Right ventricle myocardium inferior (tissue), 1 donor: Measurements from ENCODE around the gene SIGLEC15. TPM values are rescaled to one million over a fixed set of nuclear protein-coding genes. Genes with fewer than 3 reads are reported as not detected.
"Not testable (repeated sequence)": the region's sequence is repeated elsewhere in the genome, so short reads cannot be mapped to it uniquely, and the experiment has no call there.

Experiments used
- ATAC-seq: fragments of 200-7000 bp; cut with Tn5 transposase; one replicate; pipeline ENCODE4 v1.9.1; 2020; ENCODE audit warnings: mild to moderate bottlenecking, moderate library complexity
- DNase-seq: peaks from one replicate; pipeline ENCODE4 v3.0.0; 2021; ENCODE audit errors: missing footprints
- intact Hi-C: fragments of 100-400 bp; cut with DNase I; formaldehyde crosslinking; loops from one replicate; pipeline ENCODE4 v1.11.0; 2022
- long read RNA-seq: library from polyadenylated mRNA; unstranded; transcript quantifications from one replicate; pipeline ENCODE4 v2.0.0, GENCODE V29; 2021
- total RNA-seq: library from RNA; stranded (reverse); fragmentation: NEBNext Ultra II Directional; extraction: Animal tissue kit (Norgen Biotek cat#: 25700); gene quantifications from one replicate; pipeline ENCODE4 v1.2.1, GENCODE V29; 2021
- donor health status: DM: no; HTN: yes; CAD: no; lungs with severe emphysema.

Gene SIGLEC15, protein sequence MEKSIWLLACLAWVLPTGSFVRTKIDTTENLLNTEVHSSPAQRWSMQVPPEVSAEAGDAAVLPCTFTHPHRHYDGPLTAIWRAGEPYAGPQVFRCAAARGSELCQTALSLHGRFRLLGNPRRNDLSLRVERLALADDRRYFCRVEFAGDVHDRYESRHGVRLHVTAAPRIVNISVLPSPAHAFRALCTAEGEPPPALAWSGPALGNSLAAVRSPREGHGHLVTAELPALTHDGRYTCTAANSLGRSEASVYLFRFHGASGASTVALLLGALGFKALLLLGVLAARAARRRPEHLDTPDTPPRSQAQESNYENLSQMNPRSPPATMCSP
- not detected for total RNA-seq
- long read RNA-seq: 0 reads

DNA sequence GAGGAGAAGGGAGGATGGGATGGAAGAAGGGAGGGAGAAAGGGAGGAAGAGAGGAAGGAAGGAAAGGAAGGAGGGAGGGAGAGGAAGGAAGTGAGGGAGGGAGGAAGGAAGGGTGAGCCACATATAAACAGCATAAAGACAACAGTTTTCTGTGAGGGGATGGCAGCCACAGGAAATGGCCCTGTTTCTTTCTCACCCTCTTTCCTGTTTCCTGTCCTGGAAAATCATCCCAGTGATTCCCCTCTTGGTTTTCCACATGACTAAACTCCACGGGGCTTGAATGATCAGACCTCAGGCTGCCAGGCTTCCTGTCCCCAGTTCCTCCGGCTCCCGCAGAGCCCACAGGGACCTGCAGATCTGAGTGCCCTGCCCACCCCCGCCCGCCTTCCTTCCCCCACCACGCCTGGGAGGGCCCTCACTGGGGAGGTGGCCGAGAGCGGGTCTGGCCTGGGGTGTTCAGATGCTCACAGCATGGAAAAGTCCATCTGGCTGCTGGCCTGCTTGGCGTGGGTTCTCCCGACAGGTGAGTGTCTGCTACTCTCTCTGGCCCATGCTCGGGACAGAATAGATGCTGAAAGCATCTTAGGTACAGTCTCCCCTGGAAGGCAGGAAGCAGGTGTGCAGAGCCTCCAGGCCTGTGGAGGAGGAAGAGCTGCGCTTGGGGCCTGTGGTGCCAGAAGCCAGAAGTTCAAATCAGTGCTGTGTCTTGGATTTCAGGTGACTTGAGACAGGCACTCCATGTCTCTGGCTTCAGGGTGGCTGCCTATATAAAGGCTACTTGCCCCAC, at the start of gene SIGLEC15:
Gene SIGLEC15, plus strand, starts transcription at position 418 of the 787 bp plus-strand sequence. Its CDS starts 54 bp downstream, at position 472.
- ATAC-seq (no peak), DNase-seq (no peak)
- intact Hi-C loops: no loop called here

DNA sequence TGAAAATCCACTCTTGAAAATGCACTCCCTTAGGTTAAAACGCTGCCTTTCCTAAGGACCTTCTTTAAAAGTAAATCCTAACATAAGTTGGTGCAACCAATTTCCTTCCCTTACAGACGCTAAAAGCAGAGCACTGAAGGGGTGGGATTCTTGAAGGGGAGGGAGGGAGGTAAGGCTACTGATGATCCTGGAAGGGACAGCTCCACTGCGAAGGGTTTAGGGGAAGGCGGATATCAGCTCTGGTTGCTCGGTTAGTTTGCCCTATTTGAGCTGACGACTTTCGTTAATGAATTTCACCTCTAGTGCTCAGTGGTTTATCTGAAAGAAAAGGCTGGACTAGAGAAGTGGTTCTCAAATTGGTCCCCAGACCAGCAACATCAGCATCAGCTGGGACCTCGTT, 49.7 kb upstream of the SIGLEC15 start:
- intact Hi-C loops: loop anchor here (1.0 to 5.0 kb wide), 2 partner anchors 19 to 38 kb away; no protein-coding TSS in a partner anchor
- ATAC-seq: no peak
- DNase-seq: no peak

DNA sequence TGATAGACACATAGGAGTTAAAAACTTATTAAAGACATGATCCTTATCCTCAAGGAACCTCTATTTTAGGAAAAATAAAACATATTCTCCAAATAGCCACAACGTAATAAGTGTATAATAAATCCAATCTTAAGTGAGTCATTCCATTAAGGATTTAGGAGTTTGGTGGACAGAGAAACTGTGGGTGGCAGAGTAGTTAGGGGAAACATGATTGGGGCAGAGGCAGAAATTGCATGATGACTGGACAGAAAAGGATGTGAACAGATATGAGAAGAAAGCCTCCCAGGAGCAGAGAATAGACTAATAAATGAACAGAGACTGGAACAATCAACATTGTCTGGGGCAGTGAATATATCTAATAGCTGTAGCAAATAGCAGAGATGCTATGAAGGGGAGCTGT, 48.1 kb upstream of the SIGLEC15 start:
- no peak for DNase-seq
- intact Hi-C loops: loop anchor here (5.0 kb wide), 1 partner anchor 40 kb away; no protein-coding TSS in a partner anchor
- no peak for ATAC-seq

DNA sequence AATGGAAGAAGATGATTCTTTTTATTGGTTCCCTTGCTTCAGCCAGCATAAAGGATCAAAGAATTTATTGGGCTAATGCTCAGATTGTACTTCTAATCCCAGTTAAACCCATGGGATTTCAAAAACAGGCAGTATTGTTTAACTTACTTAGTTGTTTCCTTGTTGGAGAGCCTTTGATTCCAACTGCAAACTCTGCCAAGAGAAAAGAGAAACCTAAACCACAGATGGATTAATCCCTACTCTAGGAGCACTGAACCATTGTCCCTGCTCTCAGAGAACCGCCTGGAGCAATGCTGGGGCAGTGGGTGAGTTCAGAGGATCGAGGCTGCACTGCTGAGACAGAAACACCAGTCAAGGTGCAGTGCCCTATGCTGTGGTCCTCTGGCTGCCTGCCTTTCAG, 44.9 kb upstream of the SIGLEC15 start:
- intact Hi-C loops: no loop called here
- ATAC-seq (no peak), DNase-seq (no peak)

DNA sequence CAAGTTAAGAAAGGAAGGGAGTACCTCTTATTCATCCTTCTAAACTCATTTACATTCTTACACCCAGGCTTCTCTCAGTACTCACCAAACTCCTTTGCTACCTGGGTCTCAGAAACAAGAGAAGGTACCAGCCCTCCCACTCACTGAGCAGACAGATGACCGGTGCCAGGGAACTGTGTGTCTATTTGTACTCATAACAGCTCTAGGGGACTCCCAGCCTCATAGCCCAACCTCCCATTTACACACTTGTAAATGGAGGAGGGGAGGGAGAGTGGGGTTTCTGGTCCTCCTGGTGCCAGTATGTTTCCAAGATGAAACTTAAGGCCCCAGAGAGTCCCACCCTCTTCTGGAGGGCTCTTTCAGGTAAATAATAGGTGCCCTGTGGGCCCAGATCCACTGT, 42.8 kb upstream of the SIGLEC15 start:
- DNase-seq: no peak
- ATAC-seq: no peak
- intact Hi-C loops: no loop called here

DNA sequence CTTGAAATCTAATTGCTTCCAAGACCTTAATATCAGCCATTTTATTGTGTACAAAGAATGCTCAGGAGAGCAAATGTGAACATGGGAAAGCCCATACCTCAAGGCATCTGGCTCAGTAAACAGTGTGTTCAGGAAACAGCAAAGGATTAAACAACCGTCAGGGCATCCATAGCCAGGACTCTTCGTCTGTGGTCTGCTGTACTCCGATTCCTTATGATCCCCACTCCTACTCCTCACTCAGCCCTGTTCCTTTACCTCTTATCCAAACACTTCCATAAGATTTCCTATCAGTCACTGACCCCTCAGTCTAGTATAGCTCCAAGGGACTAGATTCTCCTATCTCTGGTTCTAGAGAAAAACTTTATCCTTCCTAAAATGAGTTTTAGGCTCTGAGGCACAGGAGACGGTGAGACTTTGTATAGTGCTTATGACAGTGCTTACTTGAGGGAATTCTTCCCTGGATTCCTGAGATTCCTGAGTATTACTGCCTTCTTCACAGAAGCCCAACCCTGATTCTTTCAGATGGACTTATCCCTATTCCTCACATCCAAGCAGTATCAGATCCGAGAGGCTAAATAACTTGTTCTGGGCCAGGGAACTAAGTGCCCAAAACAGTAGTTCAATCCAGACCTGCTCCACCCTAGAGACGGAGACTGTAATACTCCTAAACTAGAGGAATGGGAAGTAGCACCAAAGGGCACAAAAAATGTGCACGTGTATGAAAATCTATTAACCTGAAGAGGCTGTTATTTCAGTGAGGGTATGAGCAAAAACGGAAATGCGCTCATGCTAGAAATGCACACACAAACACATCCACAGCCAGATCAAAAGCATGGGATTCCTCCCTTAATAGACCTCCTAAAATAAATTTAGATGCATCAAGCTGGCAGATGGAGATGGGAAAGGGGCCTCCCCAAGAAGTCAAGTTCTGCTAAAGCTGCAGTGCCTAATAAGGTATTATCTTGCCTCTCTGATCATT, 42.1 kb upstream of the SIGLEC15 start:
- ATAC-seq: no peak
- intact Hi-C loops: no loop called here
- DNase-seq: no peak

DNA sequence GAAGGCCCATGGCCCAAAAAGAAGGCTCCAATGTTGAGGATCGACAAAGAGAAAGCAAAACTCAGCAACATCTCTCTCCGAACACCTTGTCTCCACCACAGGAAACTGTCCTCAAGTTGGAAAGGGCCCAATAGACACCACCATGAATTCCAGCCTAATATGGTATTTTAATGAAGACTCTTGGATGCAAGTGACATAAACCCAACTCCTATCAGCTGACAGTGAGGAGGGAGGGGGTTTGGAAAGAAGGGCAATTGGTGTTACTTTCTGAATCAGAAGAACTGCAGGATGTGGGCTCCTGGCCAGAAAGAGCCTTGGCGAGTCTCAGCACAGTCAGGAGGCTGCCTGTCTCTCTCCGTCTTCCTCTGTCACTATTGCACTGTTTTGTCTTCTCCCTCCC, 40.3 kb upstream of the SIGLEC15 start:
- ATAC-seq: no peak
- intact Hi-C loops: no loop called here

DNA sequence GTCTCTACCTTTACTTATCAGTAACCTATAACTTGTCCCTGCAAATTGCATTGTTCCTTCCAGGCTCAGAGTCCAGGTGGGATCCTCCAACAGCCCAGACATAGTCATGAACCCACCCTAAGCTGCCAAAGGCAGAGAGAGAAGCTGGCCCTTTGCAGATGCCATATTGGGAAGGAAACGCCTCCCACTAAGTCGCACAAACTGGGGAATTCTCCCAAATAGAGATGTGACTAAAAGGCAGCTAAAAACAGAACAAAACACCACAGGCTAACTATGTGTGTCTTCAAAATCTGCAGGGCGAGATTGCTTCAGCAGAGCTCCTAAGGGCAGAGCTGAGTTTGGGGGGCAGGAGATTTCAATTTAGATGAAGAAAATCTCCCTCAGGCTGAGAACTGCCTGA, 38.5 kb upstream of the SIGLEC15 start:
- ATAC-seq (no peak), DNase-seq (no peak)
- intact Hi-C loops: no loop called here

More for the DNA sequence above, 40.3 kb upstream of the SIGLEC15 start:
- no peak for DNase-seq

DNA sequence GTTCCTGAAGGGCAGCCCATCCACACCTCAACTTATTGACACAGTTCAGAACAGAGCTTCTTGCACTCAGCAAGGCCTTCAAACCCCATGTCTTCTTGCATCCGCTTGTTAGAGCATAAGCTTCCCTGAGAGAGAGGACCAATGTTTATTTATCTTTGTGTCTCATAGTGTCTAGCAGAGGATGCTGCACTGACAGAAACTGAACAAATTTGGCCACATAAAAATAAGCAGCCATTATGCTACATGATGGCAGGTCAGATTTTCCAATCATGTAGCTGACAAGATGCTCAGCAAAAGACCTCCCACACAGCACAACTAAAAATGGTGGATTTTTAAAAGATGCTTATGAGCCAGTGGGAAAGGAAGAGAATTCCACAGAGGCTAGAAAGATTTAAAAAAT, 38.1 kb upstream of the SIGLEC15 start:
- ATAC-seq: no peak
- DNase-seq: no peak
- intact Hi-C loops: no loop called here

DNA sequence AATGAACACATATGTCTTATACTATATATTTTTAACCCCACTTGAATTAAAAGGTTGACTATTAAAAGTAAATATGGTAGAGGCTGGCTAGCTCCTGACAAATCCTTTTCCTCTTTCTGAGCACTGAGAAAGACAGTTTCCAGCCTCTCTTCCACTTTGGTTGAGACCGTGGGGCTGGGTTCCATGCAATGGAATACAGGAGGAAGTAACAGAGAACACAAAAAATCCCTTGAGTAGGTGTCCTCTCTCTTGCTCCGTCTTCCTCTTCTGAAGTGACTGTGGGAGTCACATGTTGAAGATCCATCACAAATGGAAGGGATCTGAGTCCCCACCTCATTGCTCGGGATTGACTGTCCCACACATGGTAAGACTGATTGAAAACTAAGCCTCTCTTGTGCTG, 36.6 kb upstream of the SIGLEC15 start:
- DNase-seq (no peak), ATAC-seq (no peak)
- intact Hi-C loops: no loop called here

DNA sequence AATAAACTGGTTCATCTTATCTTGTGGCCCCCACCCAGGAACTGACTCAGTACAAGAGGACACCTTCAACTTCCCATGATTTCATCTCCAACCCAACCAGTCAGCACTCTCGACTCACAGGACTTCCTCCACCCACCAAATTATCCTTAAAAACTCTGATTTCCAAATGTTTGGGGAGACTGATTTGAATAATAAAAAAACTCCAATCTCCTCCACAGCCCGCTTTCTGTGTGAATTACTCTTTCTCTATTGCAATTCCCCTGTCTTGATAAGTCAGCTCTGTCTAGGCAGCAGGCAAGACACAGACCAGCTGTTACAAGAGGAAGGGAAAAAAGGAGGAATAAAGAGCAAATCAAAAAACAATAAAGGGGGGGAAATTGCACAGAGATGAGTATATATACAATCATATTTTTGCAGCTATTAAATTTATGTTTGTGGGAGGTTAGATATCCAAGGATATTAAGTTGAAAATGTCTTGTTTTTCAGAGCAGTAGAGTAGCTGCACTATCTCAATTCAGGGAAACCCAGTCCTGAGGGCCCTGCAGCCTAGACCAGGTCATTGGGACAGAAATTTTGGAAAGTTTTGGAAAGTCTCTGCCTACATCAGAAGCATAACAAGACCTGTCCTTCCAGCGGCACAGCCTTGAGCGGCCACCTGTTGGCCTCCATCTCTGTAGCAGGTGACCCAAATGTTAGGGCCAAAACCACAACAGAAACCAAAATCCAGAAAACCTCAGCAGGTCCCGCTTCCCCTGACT, 32.8 kb upstream of the SIGLEC15 start:
- DNase-seq (no peak), ATAC-seq (no peak)
- intact Hi-C loops: no loop called here

DNA sequence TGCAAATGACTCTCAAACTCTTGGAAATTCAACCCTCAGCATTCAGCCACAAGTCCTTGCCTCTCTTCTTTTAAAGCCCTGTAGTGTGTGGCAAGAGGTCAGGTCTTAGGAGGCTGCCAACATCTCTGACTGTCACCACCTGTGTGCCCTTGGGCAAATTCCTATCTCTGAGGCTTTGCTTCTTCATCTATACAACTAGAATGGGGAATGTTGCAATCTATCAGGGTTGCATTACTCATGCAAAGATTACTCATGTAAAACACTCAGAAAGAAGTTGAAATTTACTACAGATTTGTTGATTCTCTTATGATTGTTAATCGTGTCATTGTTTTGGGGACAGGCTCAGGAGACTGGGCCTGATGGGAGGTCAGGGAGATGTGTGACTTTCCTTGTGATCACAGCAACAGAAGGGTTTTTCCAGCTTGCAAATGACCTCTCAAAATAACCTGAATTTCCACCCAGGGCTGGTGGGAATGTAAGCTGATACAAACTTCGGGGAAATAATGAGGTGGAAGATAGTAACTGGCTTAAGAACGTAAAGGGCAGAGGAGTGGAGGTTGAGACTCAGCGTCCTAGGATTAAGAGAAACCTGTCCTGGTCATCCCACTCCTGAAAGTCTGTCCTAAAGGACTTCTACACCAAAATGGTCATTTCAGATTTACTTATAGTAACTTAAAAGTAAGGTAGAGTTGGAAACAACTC, 32.1 kb upstream of the SIGLEC15 start:
- intact Hi-C loops: no loop called here
- ATAC-seq (no peak), DNase-seq (no peak)

DNA sequence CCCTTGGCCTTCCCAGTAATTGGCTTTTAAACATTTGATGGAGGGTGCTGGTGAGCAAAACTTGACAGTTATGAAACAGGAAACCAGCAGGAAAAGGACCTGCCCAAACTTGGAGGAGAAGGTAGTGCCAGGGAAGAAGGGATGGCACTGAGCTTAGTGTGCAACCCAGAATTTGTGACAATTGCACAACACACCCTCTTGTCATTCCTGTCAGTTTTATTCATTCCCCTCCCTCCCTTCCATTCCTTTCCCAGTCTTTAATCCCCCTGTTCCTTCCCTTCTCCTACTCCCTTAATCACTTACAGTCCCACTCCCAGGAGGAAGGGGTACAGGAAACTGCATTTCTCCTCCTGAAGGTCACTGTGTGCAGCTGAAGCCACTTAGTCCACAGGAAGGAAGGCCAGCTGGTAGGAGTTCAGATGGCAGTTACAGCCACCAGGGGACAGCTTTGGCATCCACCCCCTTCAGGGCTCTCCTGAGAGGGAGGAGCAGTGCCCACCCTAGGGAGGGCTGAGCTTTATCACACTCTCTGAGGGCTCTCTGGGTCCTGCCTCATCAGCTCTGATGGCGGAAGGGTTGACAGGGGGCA, 24.0 kb upstream of the SIGLEC15 start:
- intact Hi-C loops: no loop called here
- ATAC-seq (no peak), DNase-seq (no peak)

DNA sequence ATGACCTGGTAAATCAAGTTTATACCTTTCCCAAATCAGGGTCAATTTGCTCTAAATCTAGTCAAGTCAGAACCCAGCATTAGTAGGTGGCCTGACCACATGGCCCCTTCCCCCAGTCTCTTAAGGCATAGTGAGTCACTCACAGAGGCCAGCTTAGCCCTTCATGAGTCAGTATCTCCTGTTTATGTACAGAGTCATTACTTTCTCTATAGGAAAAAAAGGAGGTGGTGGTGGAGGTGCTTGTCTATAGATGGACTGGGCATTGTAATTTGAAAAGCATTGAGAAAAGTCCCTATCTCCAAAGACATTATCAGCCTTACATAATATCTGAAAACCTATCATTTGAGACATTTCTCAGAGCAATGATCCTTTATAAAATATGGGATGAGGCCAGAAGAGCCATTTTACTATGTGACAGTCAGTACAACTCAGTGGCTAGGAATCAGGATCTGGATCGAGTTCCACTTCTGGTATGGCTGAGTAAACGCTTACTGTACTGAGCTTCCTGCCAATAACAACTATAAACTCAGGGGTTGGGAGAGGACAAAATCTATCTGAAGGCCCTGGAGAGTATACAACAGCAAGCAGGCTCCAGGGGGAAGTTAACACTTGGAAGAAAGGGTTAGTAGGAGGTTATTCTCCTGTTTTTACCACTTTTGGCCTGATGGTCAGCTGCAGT, 22.5 kb upstream of the SIGLEC15 start:
- intact Hi-C loops: no loop called here
- no peak for ATAC-seq
- no peak for DNase-seq

DNA sequence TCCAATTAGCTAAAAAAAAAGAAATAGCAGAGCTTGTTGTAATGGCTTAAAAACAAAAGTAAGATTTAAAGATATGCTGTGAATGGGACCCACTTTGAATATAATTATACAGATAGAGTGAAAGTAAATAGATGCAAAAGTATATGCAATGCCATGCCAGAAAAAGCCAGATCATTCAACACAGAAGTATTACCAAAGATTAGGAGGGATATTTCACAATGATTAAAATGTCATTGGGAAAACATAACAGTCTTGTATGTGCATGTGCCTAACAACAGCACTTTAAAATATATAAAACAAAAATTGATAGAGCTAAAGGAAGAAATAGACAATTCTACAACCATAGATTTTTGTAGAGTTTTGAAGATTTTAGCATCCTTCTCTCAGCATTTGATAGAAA, 19.9 kb upstream of the SIGLEC15 start:
- intact Hi-C loops: no loop called here
- no peak for ATAC-seq

DNA sequence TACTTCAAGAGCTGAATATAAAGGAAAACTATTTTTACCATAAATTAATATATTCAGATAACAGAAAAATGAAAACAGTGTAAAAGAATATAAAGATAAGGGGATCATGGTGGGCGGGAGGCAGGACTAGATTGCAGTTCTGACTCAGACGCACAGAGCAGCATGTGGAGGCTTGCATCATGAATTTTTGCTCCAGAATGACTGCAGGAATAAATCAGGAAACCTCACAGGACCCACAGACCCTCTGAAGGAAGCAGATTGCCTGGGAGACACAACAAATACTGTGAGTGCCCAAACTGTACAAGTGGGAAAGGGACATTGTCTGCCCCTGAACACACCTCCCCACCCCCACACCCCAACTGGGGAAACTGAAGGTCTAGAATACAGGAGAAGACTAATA, 19.2 kb upstream of the SIGLEC15 start:
- DNase-seq (no peak), ATAC-seq (no peak)
- intact Hi-C loops: no loop called here

More for the DNA sequence above, 19.9 kb upstream of the SIGLEC15 start:
- no peak for DNase-seq

DNA sequence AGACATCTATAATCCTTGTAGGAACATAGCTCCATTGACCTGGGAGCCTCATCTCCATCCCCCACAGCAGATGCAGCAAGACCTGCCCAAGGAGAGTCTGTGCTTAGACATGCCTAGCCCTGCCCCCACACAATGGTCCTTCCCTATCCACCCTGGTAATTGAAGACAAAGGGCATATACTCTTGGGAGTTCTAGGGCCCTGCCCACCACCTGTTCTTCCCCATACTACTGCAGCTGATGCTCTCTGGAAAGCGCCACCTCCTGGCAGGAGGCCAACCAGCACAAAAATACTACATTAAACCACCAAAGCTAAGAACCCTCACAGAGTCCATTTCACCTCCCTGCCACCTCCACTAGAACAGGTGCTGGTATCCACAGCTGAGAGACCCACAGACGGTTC, 18.3 kb upstream of the SIGLEC15 start:
- ATAC-seq, DNase-seq, intact Hi-C loops: not testable (repeated sequence)
